B cell (primary cell): Measurements from ENCODE around the gene CALY. TPM values are rescaled to one million over a fixed set of nuclear protein-coding genes. Genes with fewer than 3 reads are reported as not detected.

Experiments used
- ATAC-seq: fragments of 200-7000 bp; cut with Tn5 transposase; one replicate; pipeline ENCODE4 v1.10.0; 2021; ENCODE audit warnings: low read depth, mild to moderate bottlenecking, moderate number of reproducible peaks, moderate library complexity
- CTCF ChIA-PET: fragments of 350-600 bp; sonication (Branson Sonifier 250); formaldehyde crosslinking; loops from one replicate; lab custom pipeline; 2021; ENCODE audit warnings: antibody characterized with exemption, inconsistent platforms; lab: Charles Lee
- POLR2A ChIA-PET: fragments of 350-600 bp; sonication (Branson Sonifier 250); formaldehyde crosslinking; loops from one replicate; lab custom pipeline; 2021; ENCODE audit warnings: antibody characterized with exemption; lab: Charles Lee
- DNase-seq: peaks from one replicate; pipeline ENCODE4 v3.0.0; 2013
- H2AFZ ChIP-seq: 2 replicates; pipeline ENCODE4 v1.6.1; 2012; ENCODE audit warnings: mild to moderate bottlenecking, low read depth, low read length; ENCODE audit not compliant: insufficient read depth, poor library complexity, severe bottlenecking
- H3K27ac ChIP-seq, 2 donors: 1 replicate in 1 of 2; 2 replicates in 1 of 2; pipeline ENCODE4 v1.5.1; 2012 to 2013; ENCODE audit warnings: low read length in 2 of 2, mild to moderate bottlenecking in 2 of 2, moderate library complexity in 1 of 2
- H3K27me3 ChIP-seq, 4 experiments: fragments of 200-600 bp in 1 of 4; sonication (generic) in 1 of 4; replicated peaks in 1 of 4; 1 replicate in 2 of 4; 2 replicates in 2 of 4; pipeline versions ENCODE4 v1.6.1 to v1.7.0; 2013 to 2016; ENCODE audit warnings: low read length in 3 of 4, mild to moderate bottlenecking in 2 of 4, mixed read lengths in 1 of 4, moderate library complexity in 1 of 4; ENCODE audit not compliant: insufficient read depth in 4 of 4, control insufficient read depth in 3 of 4; ENCODE audit errors: control extremely low read depth in 1 of 4
- H3K36me3 ChIP-seq, 2 experiments: replicated peaks in 1 of 2; 1 replicate in 1 of 2; 2 replicates in 1 of 2; pipeline versions ENCODE4 v1.6.1 to v1.7.1; 2013; ENCODE audit warnings: low read length in 1 of 2; ENCODE audit not compliant: insufficient read depth in 2 of 2, control insufficient read depth in 1 of 2; ENCODE audit errors: control extremely low read depth in 1 of 2, extremely low read depth in 1 of 2
- H3K4me1 ChIP-seq, 2 donors: fragments of 200-600 bp in 1 of 2; sonication (generic) in 1 of 2; 1 replicate in 1 of 2; 2 replicates in 1 of 2; pipeline versions ENCODE4 v1.5.1 to v1.6.1; 2013 to 2017; ENCODE audit warnings: low read length in 2 of 2; ENCODE audit not compliant: control insufficient read depth in 2 of 2, insufficient read depth in 2 of 2
- H3K4me2 ChIP-seq: replicated peaks from 2 replicates; pipeline ENCODE3; 2012; ENCODE audit warnings: mild to moderate bottlenecking, low read depth, low read length; ENCODE audit not compliant: poor library complexity, severe bottlenecking
- H3K4me3 ChIP-seq, 5 experiments: fragments of 200-600 bp in 1 of 5; sonication (generic) in 1 of 5; 1 replicate in 3 of 5; 2 replicates in 2 of 5; pipeline versions ENCODE4 v1.5.1 to v1.7.0; 2011 to 2016; ENCODE audit warnings: low read length in 4 of 5, mild to moderate bottlenecking in 4 of 5, low read depth in 2 of 5, control low read depth in 1 of 5, moderate library complexity in 1 of 5; ENCODE audit not compliant: insufficient read depth in 1 of 5; ENCODE audit errors: control extremely low read depth in 1 of 5, extremely low read depth in 1 of 5
- H3K79me2 ChIP-seq: fragments of 200-600 bp; sonication (generic); one replicate; pipeline ENCODE4 v1.6.0; 2016; ENCODE audit warnings: low read length; ENCODE audit not compliant: control insufficient read depth, insufficient read depth
- H3K9ac ChIP-seq: fragments of 200-600 bp; sonication (generic); 2 replicates; pipeline ENCODE4 v1.6.1; 2017; ENCODE audit warnings: mild to moderate bottlenecking, low read length, moderate library complexity
- H3K9me3 ChIP-seq, 3 donors: one replicate each; pipeline versions ENCODE4 v1.6.1 to v1.7.1; 2013; ENCODE audit warnings: low read length in 2 of 3; ENCODE audit not compliant: control insufficient read depth in 2 of 3, insufficient read depth in 1 of 3; ENCODE audit errors: control extremely low read depth in 1 of 3
- H4K20me1 ChIP-seq: 2 replicates; pipeline ENCODE4 v1.6.0; 2012; ENCODE audit warnings: mild to moderate bottlenecking, low read length; ENCODE audit not compliant: insufficient read depth, control insufficient read depth, poor library complexity, severe bottlenecking
- H3K27ac Mint-ChIP-seq: one replicate; pipeline ENCODE4 v1.8.0; 2021; ENCODE audit warnings: mixed read lengths
- H3K27me3 Mint-ChIP-seq: one replicate; pipeline ENCODE4 v1.8.0; 2021; ENCODE audit warnings: mixed read lengths
- H3K4me1 Mint-ChIP-seq: one replicate; pipeline ENCODE4 v1.8.0; 2021; ENCODE audit warnings: mixed read lengths
- H3K4me3 Mint-ChIP-seq: one replicate; pipeline ENCODE4 v1.8.0; 2021; ENCODE audit warnings: mixed read lengths
- H3K9me3 Mint-ChIP-seq: one replicate; pipeline ENCODE4 v1.8.0; 2022; ENCODE audit warnings: mixed read lengths; ENCODE audit not compliant: insufficient read depth
- EZH2 ChIP-seq: IDR thresholded peaks from 2 replicates; pipeline ENCODE4 v1.6.1; 2012; ENCODE audit warnings: borderline replicate concordance, low read depth, mild to moderate bottlenecking, moderate library complexity, low read length; ENCODE audit not compliant: insufficient read depth, poor library complexity, severe bottlenecking
- WGBS: methylation state at CpG from one replicate; pipeline ENCODE4 v1.1.5; 2013; ENCODE audit warnings: missing lambda C conversion rate; ENCODE audit not compliant: insufficient coverage; 5-methylcytosine and 5-hydroxymethylcytosine counted together
- intact Hi-C: fragments of 100-400 bp; cut with micrococcal nuclease; formaldehyde crosslinking; loops from one replicate; pipeline ENCODE4 v1.10.0; 2022
- polyA plus RNA-seq: library from polyadenylated mRNA; depleted of rRNA; stranded (reverse); fragments of >200 nt; gene quantifications from 2 replicates; pipeline ENCODE4 v1.2.3, GENCODE V29; 2012
- total RNA-seq, 2 donors: library from RNA; stranded (reverse); fragments of 120-200 nt in 1 of 2; gene quantifications; 1 replicate in 1 of 2; 2 replicates in 1 of 2; pipeline versions ENCODE4 v1.2.3 to v1.2.4, GENCODE V29; 2013 to 2022
- TF ChIP-seq, protein P1 (sequence below): fragments of 200-600 bp; IDR thresholded peaks from one replicate; pipeline ENCODE4 v1.8.0; 2022; ENCODE audit warnings: antibody characterized with exemption, mild to moderate bottlenecking

The CALY gene
- total and polyA plus RNA-seq, 2 donors (not counting 1 experiment from before 2014, with no cell fraction given) = 0.21 TPM; not detected in 1

GRCh38 chr10:133385214-133385613, 48.5 kb upstream of the CALY start:
- no peaks in the 10 kb centered on the region for H3K27me3 ChIP-seq
- peaks cover 0 to 32% of the 10 kb centered on the region in 2 experiments for H3K36me3 ChIP-seq
- H3K27ac Mint-ChIP-seq = no peak overlapping the region
- no peak overlapping the region for H3K4me3 Mint-ChIP-seq
- POLR2A ChIA-PET = interaction anchor here (0.9 kb wide), 1 partner anchor 12 kb away, joined by 3 read pairs; the partner anchor contains the start of gene ECHS1
- no peak overlapping the region for H2AFZ ChIP-seq
- WGBS = 75% methylated on average over 1 of the region's 2 CpGs
- no peaks in the 10 kb centered on the region for H3K27me3 Mint-ChIP-seq
- intact Hi-C loops = no loop called here
- no peak overlapping the region for H3K4me3 ChIP-seq
- H3K27ac ChIP-seq = no peak overlapping the region
- H3K9me3 Mint-ChIP-seq = no peaks in the 10 kb centered on the region
- no peaks in the 10 kb centered on the region for H3K9me3 ChIP-seq
- no peak for DNase-seq
- H4K20me1 ChIP-seq = peaks cover 25% of the 10 kb centered on the region
- H3K4me1 ChIP-seq = peaks cover 40 to 43% of the 10 kb centered on the region in 2 donors
- H3K4me2 ChIP-seq = no peak overlapping the region
- peaks cover 50% of the 10 kb centered on the region for H3K4me1 Mint-ChIP-seq
- CTCF ChIA-PET = interaction anchor here (1.0 to 1.2 kb wide), 2 partner anchors 110 to 1222 kb away, joined by 3 read pairs; no protein-coding TSS in a partner anchor
- TF ChIP-seq EZH2 = no peak
- TF ChIP-seq, protein P1, sequence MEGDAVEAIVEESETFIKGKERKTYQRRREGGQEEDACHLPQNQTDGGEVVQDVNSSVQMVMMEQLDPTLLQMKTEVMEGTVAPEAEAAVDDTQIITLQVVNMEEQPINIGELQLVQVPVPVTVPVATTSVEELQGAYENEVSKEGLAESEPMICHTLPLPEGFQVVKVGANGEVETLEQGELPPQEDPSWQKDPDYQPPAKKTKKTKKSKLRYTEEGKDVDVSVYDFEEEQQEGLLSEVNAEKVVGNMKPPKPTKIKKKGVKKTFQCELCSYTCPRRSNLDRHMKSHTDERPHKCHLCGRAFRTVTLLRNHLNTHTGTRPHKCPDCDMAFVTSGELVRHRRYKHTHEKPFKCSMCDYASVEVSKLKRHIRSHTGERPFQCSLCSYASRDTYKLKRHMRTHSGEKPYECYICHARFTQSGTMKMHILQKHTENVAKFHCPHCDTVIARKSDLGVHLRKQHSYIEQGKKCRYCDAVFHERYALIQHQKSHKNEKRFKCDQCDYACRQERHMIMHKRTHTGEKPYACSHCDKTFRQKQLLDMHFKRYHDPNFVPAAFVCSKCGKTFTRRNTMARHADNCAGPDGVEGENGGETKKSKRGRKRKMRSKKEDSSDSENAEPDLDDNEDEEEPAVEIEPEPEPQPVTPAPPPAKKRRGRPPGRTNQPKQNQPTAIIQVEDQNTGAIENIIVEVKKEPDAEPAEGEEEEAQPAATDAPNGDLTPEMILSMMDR = no peak
- no peak for ATAC-seq
- H3K9ac ChIP-seq = no peak overlapping the region
- peaks cover 48% of the 10 kb centered on the region for H3K79me2 ChIP-seq

DNA sequence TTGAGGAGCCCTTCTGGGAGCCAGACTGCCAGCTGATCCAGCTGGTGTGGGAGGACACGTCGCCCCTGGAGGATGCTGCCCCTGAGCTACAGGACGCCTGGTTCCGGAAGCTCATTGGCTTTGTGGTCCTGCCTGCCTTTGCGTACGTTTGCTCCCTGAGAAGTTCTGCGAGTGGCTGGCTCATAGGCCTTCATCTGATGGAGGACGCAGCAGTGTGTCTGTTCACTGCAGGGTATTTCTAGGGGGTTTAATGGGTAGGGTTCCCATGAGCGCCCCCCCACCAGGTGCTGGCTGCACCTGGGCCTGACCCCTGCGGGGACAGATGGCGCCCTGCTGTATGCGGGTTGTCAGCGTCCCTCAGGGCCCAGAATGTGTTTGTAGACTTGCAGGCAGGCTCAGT, 47.4 kb upstream of the CALY start:
- intact Hi-C loops = no loop called here
- H3K4me1 Mint-ChIP-seq = peaks cover 47% of the 10 kb centered on the region
- no peak overlapping the region for H3K4me3 Mint-ChIP-seq
- H3K4me1 ChIP-seq = peaks cover 37 to 40% of the 10 kb centered on the region in 2 donors
- CTCF ChIA-PET = no interaction called here
- peaks cover 0 to 32% of the 10 kb centered on the region in 2 experiments for H3K36me3 ChIP-seq
- POLR2A ChIA-PET = no interaction called here
- TF ChIP-seq, protein P1 = no peak
- TF ChIP-seq EZH2 = no peak
- no peak overlapping the region for H3K9ac ChIP-seq
- no peak overlapping the region for H3K4me2 ChIP-seq
- peaks cover 33% of the 10 kb centered on the region for H4K20me1 ChIP-seq
- no peaks in the 10 kb centered on the region for H3K27me3 ChIP-seq
- peaks cover 58% of the 10 kb centered on the region for H3K79me2 ChIP-seq
- no peaks in the 10 kb centered on the region for H3K27me3 Mint-ChIP-seq
- H3K27ac Mint-ChIP-seq = no peak overlapping the region
- no peaks in the 10 kb centered on the region for H3K9me3 ChIP-seq
- H2AFZ ChIP-seq = no peak overlapping the region
- ATAC-seq (no peak), DNase-seq (no peak)
- no peak overlapping the region for H3K4me3 ChIP-seq
- H3K9me3 Mint-ChIP-seq = no peaks in the 10 kb centered on the region
- no peak overlapping the region for H3K27ac ChIP-seq
- WGBS = 87% methylated on average over 13 of the region's 13 CpGs
